GM12878 (cell line): ENCODE data around the gene RFWD3. TPM values are rescaled to one million over a fixed set of nuclear protein-coding genes. Genes with fewer than 3 reads are reported as not detected.

Experiments
- ATAC-seq: fragments of 200-7000 bp; cut with Tn5 transposase; 3 replicates; pipeline ENCODE4 v1.9.1; 2020; ENCODE audit warnings: mild to moderate bottlenecking, moderate library complexity
- BruUV-seq: library from RNA; stranded (reverse); fragments of 400-500 nt; replicated peaks from 2 replicates; lab custom pipeline; 2021; lab: Mats Ljungman, UMichigan
- CTCF ChIA-PET: fragments of 300-600 bp; sonication (Branson Sonifier 250); formaldehyde crosslinking; extraction: SDS; loops from one replicate; lab custom pipeline; 2021; ENCODE audit warnings: inconsistent platforms; lab: Yijun Ruan, JAX
- POLR2A ChIA-PET: fragments of 350-600 bp; formaldehyde crosslinking; extraction: SDS; loops from one replicate; lab custom pipeline; 2021; ENCODE audit warnings: inconsistent platforms; lab: Charles Lee
- RAD21 ChIA-PET: fragments of 300-600 bp; sonication (Branson Sonifier 250); formaldehyde crosslinking; loops from one replicate; lab custom pipeline; 2023; ENCODE audit warnings: antibody characterized with exemption; ENCODE audit not compliant: unreplicated experiment; lab: Charles Lee
- SMC1A ChIA-PET: fragments of 300-600 bp; sonication (Branson Sonifier 250); formaldehyde crosslinking; loops from one replicate; lab custom pipeline; 2023; ENCODE audit not compliant: unreplicated experiment, uncharacterized antibody; lab: Charles Lee
- DNase-seq: peaks from one replicate; pipeline ENCODE4 v3.0.0-alpha.2; 2011; ENCODE audit warnings: low read depth, low spot score
- FAIRE-seq: peaks from 3 replicates; lab custom pipeline; 2011; peaks lifted over from hg19 to GRCh38; lab: Jason Lieb, UNC
- H2AFZ ChIP-seq: 2 replicates; pipeline ENCODE4 v1.6.0; 2011; ENCODE audit warnings: low read depth, low read length, control low read depth; ENCODE audit not compliant: control insufficient read depth
- H3K27ac ChIP-seq: 2 replicates; pipeline ENCODE4 v1.5.1; 2011; ENCODE audit warnings: control low read depth; ENCODE audit not compliant: control insufficient read depth, insufficient read depth
- H3K27me3 ChIP-seq, 2 experiments: replicated peaks in 1 of 2; 2 replicates each; pipeline versions ENCODE4 v1.6.0 to v1.6.1; 2011; ENCODE audit warnings: low read length in 1 of 2; ENCODE audit not compliant: control insufficient read depth in 2 of 2, insufficient read depth in 2 of 2
- H3K36me3 ChIP-seq, 2 experiments: 2 replicates each; pipeline ENCODE4 v1.5.1; 2011; ENCODE audit warnings: low read length in 1 of 2; ENCODE audit not compliant: control insufficient read depth in 2 of 2, insufficient read depth in 2 of 2
- H3K4me1 ChIP-seq: 2 replicates; pipeline ENCODE4 v1.6.1; 2011; ENCODE audit warnings: mild to moderate bottlenecking, low read length, moderate library complexity, mixed read lengths; ENCODE audit not compliant: control insufficient read depth, insufficient read depth
- H3K4me2 ChIP-seq: 2 replicates; pipeline ENCODE4 v1.6.0; 2011; ENCODE audit warnings: control low read depth; ENCODE audit not compliant: control insufficient read depth, insufficient read depth
- H3K4me3 ChIP-seq: fragments of 200-600 bp; sonication (generic); 2 replicates; pipeline ENCODE4 v1.5.1; 2016
- H3K79me2 ChIP-seq: 2 replicates; pipeline ENCODE4 v1.6.0; 2011; ENCODE audit warnings: low read length; ENCODE audit not compliant: control insufficient read depth, insufficient read depth
- H3K9ac ChIP-seq: 2 replicates; pipeline ENCODE4 v1.8.0; 2011; ENCODE audit warnings: low read length, control low read depth, mixed read lengths; ENCODE audit not compliant: control insufficient read depth, insufficient read depth
- H3K9me3 ChIP-seq: replicated peaks from 3 replicates; pipeline ENCODE4 v1.5.1; 2011; ENCODE audit warnings: mild to moderate bottlenecking, low read length; ENCODE audit not compliant: control insufficient read depth, insufficient read depth
- H4K20me1 ChIP-seq: 2 replicates; pipeline ENCODE4 v1.6.0; 2011; ENCODE audit not compliant: control insufficient read depth, insufficient read depth
- BCL11A ChIP-seq: IDR thresholded peaks from 2 replicates; pipeline ENCODE4 v1.6.1; 2011; ENCODE audit warnings: low read depth, low read length
- CBFB ChIP-seq: IDR thresholded peaks from 2 replicates; pipeline ENCODE4 v1.6.1; 2016; ENCODE audit warnings: antibody characterized with exemption, low read depth
- CHD2 ChIP-seq: IDR thresholded peaks from 2 replicates; pipeline ENCODE4 v1.6.1; 2011; ENCODE audit warnings: low read depth, low read length, improper control_type of control experiment, borderline replicate concordance
- ELK1 ChIP-seq: IDR thresholded peaks from 2 replicates; pipeline ENCODE4 v1.6.1; 2012; ENCODE audit warnings: low read depth, low read length, improper control_type of control experiment
- IKZF2 ChIP-seq, 2 experiments: fragments of 450-650 bp; IDR thresholded peaks; 2 replicates each; pipeline ENCODE4 v1.6.1; 2017; ENCODE audit warnings: mild to moderate bottlenecking in 2 of 2, moderate library complexity in 2 of 2
- IRF3 ChIP-seq: fragments of 450-650 bp; IDR thresholded peaks from 2 replicates; pipeline ENCODE4 v1.6.1; 2014; ENCODE audit warnings: mild to moderate bottlenecking
- POLR2A ChIP-seq: IDR thresholded peaks from 2 replicates; pipeline ENCODE4 v1.6.1; 2011; ENCODE audit warnings: low read depth, mild to moderate bottlenecking, low read length
- POLR2AphosphoS5 ChIP-seq: IDR thresholded peaks from 2 replicates; pipeline ENCODE4 v1.6.1; 2011; ENCODE audit warnings: mild to moderate bottlenecking, low read length, inconsistent platforms
- YY1 ChIP-seq: IDR thresholded peaks from 2 replicates; pipeline ENCODE4 v1.6.1; 2011; ENCODE audit warnings: low read depth, mild to moderate bottlenecking, low read length
- WGBS: methylation state at CpG from one replicate; pipeline ENCODE4 v1.1.6; 2016; ENCODE audit warnings: low lambda C conversion rate; ENCODE audit not compliant: insufficient replicate concordance, insufficient coverage; ENCODE audit errors: missing lambda C conversion rate; 5-methylcytosine and 5-hydroxymethylcytosine counted together
- in situ Hi-C: fragments of 300-500 bp; cut with MboI; formaldehyde crosslinking; loops from 9 replicates; pipeline ENCODE4 v1.14.3; 2018; ENCODE audit warnings: mixed read lengths
- intact Hi-C: fragments of 100-400 bp; cut with micrococcal nuclease; formaldehyde crosslinking; loops from one replicate; pipeline ENCODE4 v1.14.2; 2022; ENCODE audit not compliant: unreplicated experiment
- polyA plus RNA-seq, 11 experiments: library from polyadenylated mRNA; depleted of rRNA in 4 of 11; unstranded in 6 of 11; stranded (reverse) in 5 of 11; fragments of >200 nt; fragmentation: Nextera tagmentation in 4 of 11; fragmentation: Illumina TruSeq in 1 of 11; extraction: Ambion mirVana in 4 of 11; extraction: Trizol in 1 of 11; gene quantifications; 1 replicate in 1 of 11; 2 replicates in 10 of 11; pipeline versions ENCODE4 v1.2.1 to v1.2.3, GENCODE V29; 2011 to 2016; ENCODE audit warnings: inconsistent platforms in 2 of 11, missing spikeins in 2 of 11, low read depth in 1 of 11
- total RNA-seq, 4 experiments: library from RNA; depleted of rRNA in 3 of 4; stranded (reverse); fragments of >200 nt in 3 of 4; fragmentation: Illumina TruSeq in 1 of 4; extraction: Trizol in 1 of 4; gene quantifications; 2 replicates each; pipeline versions ENCODE4 v1.2.1 to v1.2.3, GENCODE V29; 2013 to 2021
- TF ChIP-seq, protein P1 (sequence below): fragments of 150-350 bp; IDR thresholded peaks from 2 replicates; pipeline ENCODE4 v1.6.1; 2014; ENCODE audit warnings: mild to moderate bottlenecking, low read depth, low read length
- TF ChIP-seq, protein P2 (sequence below): IDR thresholded peaks from 2 replicates; pipeline ENCODE4 v1.6.1; 2011; ENCODE audit warnings: borderline replicate concordance, low read depth, mild to moderate bottlenecking, moderate library complexity, mixed read lengths, low read length; ENCODE audit not compliant: insufficient read depth; ENCODE audit errors: extremely low read length
- TF ChIP-seq, protein P3 (sequence below), 3 experiments: IDR thresholded peaks in 2 of 3; conservative IDR thresholded peaks in 1 of 3; 2 replicates each; pipeline ENCODE4 v1.5.1; 2011; ENCODE audit warnings: low read depth in 3 of 3, low read length in 3 of 3, mild to moderate bottlenecking in 3 of 3, control low read depth in 2 of 3, moderate library complexity in 2 of 3, inconsistent platforms in 1 of 3, mixed read lengths in 1 of 3; ENCODE audit not compliant: control insufficient read depth in 2 of 3, insufficient read depth in 1 of 3; ENCODE audit errors: extremely low read depth in 1 of 3

RFWD3 gene
- total and polyA plus RNA-seq, 10 of the 15 experiments (the other 5 are each of a cell fraction or from before 2014, with no cell fraction given), result 10.7 to 78.5 (median 51.2) TPM

DNA sequence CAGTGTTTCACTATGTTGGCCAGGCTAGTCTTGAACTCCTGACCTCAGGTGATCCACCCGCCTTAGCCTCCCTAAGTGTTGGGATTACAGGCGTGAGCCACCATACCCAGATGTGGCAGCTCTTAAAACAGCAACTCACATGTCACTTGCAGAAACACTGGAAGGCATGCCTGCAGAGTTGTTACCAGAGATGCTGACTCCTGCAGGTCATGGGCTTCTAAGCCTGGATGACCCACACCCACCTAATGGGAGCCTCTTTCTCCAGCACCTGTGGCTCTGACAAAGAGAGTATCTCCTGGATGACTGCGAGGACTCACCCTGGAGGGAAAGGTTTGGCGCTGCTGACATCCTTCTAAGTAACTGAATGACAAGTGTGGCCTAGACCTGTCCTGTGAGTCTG lies 11.2 kb upstream of the RFWD3 start:
- no peak overlapping the region for H3K9ac ChIP-seq
- no peaks in the 10 kb centered on the region for H3K79me2 ChIP-seq
- H3K4me3 ChIP-seq, result no peak overlapping the region
- SMC1A ChIA-PET, result interaction anchor here (0.6 kb wide), 1 partner anchor 85 kb away, joined by 3 read pairs; no protein-coding TSS in a partner anchor
- intact Hi-C loops, result no loop called here
- 96% methylated on average over 4 of the region's 4 CpGs for WGBS
- no TSS peak for BruUV-seq
- H3K27ac ChIP-seq, result no peak overlapping the region
- FAIRE-seq, result no peak
- no peak for ATAC-seq
- H3K36me3 ChIP-seq, result peaks cover 0 to 12% of the 10 kb centered on the region in 2 experiments; a peak in 1 of 4 replicates
- no peaks in the 10 kb centered on the region for H4K20me1 ChIP-seq
- CTCF ChIA-PET, result interaction anchor here (0.5 to 2.2 kb wide), 2 partner anchors 11 to 48 kb away, joined by 3 to 7 read pairs; partner anchors contain the start of gene RFWD3
- no peak overlapping the region for H3K4me2 ChIP-seq
- H2AFZ ChIP-seq, result no peak overlapping the region
- POLR2A ChIA-PET, result no interaction called here
- H3K9me3 ChIP-seq, result no peaks in the 10 kb centered on the region
- RAD21 ChIA-PET, result no interaction called here
- no peaks in the 10 kb centered on the region for H3K27me3 ChIP-seq
- no peaks in the 10 kb centered on the region for H3K4me1 ChIP-seq
- in situ Hi-C loops, result no loop called here
- TF ChIP-seq CHD2 (no peak), BCL11A (no peak), IKZF2 (IDR thresholded peaks at IDR 0.05) (no peak), ELK1 (no peak), POLR2A (no peak), IRF3 (no peak), POLR2AphosphoS5 (no peak), YY1 (no peak), CBFB (no peak)
- TF ChIP-seq, protein P1, sequence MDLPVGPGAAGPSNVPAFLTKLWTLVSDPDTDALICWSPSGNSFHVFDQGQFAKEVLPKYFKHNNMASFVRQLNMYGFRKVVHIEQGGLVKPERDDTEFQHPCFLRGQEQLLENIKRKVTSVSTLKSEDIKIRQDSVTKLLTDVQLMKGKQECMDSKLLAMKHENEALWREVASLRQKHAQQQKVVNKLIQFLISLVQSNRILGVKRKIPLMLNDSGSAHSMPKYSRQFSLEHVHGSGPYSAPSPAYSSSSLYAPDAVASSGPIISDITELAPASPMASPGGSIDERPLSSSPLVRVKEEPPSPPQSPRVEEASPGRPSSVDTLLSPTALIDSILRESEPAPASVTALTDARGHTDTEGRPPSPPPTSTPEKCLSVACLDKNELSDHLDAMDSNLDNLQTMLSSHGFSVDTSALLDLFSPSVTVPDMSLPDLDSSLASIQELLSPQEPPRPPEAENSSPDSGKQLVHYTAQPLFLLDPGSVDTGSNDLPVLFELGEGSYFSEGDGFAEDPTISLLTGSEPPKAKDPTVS, result no peak
- TF ChIP-seq, protein P2, sequence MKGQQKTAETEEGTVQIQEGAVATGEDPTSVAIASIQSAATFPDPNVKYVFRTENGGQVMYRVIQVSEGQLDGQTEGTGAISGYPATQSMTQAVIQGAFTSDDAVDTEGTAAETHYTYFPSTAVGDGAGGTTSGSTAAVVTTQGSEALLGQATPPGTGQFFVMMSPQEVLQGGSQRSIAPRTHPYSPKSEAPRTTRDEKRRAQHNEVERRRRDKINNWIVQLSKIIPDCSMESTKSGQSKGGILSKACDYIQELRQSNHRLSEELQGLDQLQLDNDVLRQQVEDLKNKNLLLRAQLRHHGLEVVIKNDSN, result no peak
- TF ChIP-seq, protein P3, sequence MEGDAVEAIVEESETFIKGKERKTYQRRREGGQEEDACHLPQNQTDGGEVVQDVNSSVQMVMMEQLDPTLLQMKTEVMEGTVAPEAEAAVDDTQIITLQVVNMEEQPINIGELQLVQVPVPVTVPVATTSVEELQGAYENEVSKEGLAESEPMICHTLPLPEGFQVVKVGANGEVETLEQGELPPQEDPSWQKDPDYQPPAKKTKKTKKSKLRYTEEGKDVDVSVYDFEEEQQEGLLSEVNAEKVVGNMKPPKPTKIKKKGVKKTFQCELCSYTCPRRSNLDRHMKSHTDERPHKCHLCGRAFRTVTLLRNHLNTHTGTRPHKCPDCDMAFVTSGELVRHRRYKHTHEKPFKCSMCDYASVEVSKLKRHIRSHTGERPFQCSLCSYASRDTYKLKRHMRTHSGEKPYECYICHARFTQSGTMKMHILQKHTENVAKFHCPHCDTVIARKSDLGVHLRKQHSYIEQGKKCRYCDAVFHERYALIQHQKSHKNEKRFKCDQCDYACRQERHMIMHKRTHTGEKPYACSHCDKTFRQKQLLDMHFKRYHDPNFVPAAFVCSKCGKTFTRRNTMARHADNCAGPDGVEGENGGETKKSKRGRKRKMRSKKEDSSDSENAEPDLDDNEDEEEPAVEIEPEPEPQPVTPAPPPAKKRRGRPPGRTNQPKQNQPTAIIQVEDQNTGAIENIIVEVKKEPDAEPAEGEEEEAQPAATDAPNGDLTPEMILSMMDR (IDR thresholded peaks at IDR 0.05 in 2 of 3, conservative IDR thresholded peaks at IDR 0.05 in 1 of 3; ENCODE audit: control insufficient read depth in 2 of 3, extremely low read depth in 1 of 3, insufficient read depth in 1 of 3, low read depth in 3 of 3, low read length in 3 of 3), result no peak
- DNase-seq, result no peak
